B cell (primary cell): ENCODE measurements around the gene OCA2. TPM values are rescaled to one million over a fixed set of nuclear protein-coding genes. Genes with fewer than 3 reads are reported as not detected.

Source experiments
- ATAC-seq: fragments of 200-7000 bp; cut with Tn5 transposase; one replicate; pipeline ENCODE4 v1.10.0; 2021; ENCODE audit warnings: low read depth, mild to moderate bottlenecking, moderate number of reproducible peaks, moderate library complexity
- CTCF ChIA-PET: fragments of 350-600 bp; sonication (Branson Sonifier 250); formaldehyde crosslinking; loops from one replicate; lab custom pipeline; 2021; ENCODE audit warnings: antibody characterized with exemption, inconsistent platforms; lab: Charles Lee
- POLR2A ChIA-PET: fragments of 350-600 bp; sonication (Branson Sonifier 250); formaldehyde crosslinking; loops from one replicate; lab custom pipeline; 2021; ENCODE audit warnings: antibody characterized with exemption; lab: Charles Lee
- DNase-seq: peaks from one replicate; pipeline ENCODE4 v3.0.0; 2013
- H2AFZ ChIP-seq: 2 replicates; pipeline ENCODE4 v1.6.1; 2012; ENCODE audit warnings: mild to moderate bottlenecking, low read depth, low read length; ENCODE audit not compliant: insufficient read depth, poor library complexity, severe bottlenecking
- H3K27ac ChIP-seq, 2 donors: 1 replicate in 1 of 2; 2 replicates in 1 of 2; pipeline ENCODE4 v1.5.1; 2012 to 2013; ENCODE audit warnings: low read length in 2 of 2, mild to moderate bottlenecking in 2 of 2, moderate library complexity in 1 of 2
- H3K27me3 ChIP-seq, 4 experiments: fragments of 200-600 bp in 1 of 4; sonication (generic) in 1 of 4; replicated peaks in 1 of 4; 1 replicate in 2 of 4; 2 replicates in 2 of 4; pipeline versions ENCODE4 v1.6.1 to v1.7.0; 2013 to 2016; ENCODE audit warnings: low read length in 3 of 4, mild to moderate bottlenecking in 2 of 4, mixed read lengths in 1 of 4, moderate library complexity in 1 of 4; ENCODE audit not compliant: insufficient read depth in 4 of 4, control insufficient read depth in 3 of 4; ENCODE audit errors: control extremely low read depth in 1 of 4
- H3K36me3 ChIP-seq, 2 experiments: replicated peaks in 1 of 2; 1 replicate in 1 of 2; 2 replicates in 1 of 2; pipeline versions ENCODE4 v1.6.1 to v1.7.1; 2013; ENCODE audit warnings: low read length in 1 of 2; ENCODE audit not compliant: insufficient read depth in 2 of 2, control insufficient read depth in 1 of 2; ENCODE audit errors: control extremely low read depth in 1 of 2, extremely low read depth in 1 of 2
- H3K4me1 ChIP-seq, 2 donors: fragments of 200-600 bp in 1 of 2; sonication (generic) in 1 of 2; 1 replicate in 1 of 2; 2 replicates in 1 of 2; pipeline versions ENCODE4 v1.5.1 to v1.6.1; 2013 to 2017; ENCODE audit warnings: low read length in 2 of 2; ENCODE audit not compliant: control insufficient read depth in 2 of 2, insufficient read depth in 2 of 2
- H3K4me2 ChIP-seq: replicated peaks from 2 replicates; pipeline ENCODE3; 2012; ENCODE audit warnings: mild to moderate bottlenecking, low read depth, low read length; ENCODE audit not compliant: poor library complexity, severe bottlenecking
- H3K4me3 ChIP-seq, 5 experiments: fragments of 200-600 bp in 1 of 5; sonication (generic) in 1 of 5; 1 replicate in 3 of 5; 2 replicates in 2 of 5; pipeline versions ENCODE4 v1.5.1 to v1.7.0; 2011 to 2016; ENCODE audit warnings: low read length in 4 of 5, mild to moderate bottlenecking in 4 of 5, low read depth in 2 of 5, control low read depth in 1 of 5, moderate library complexity in 1 of 5; ENCODE audit not compliant: insufficient read depth in 1 of 5; ENCODE audit errors: control extremely low read depth in 1 of 5, extremely low read depth in 1 of 5
- H3K79me2 ChIP-seq: fragments of 200-600 bp; sonication (generic); one replicate; pipeline ENCODE4 v1.6.0; 2016; ENCODE audit warnings: low read length; ENCODE audit not compliant: control insufficient read depth, insufficient read depth
- H3K9ac ChIP-seq: fragments of 200-600 bp; sonication (generic); 2 replicates; pipeline ENCODE4 v1.6.1; 2017; ENCODE audit warnings: mild to moderate bottlenecking, low read length, moderate library complexity
- H3K9me3 ChIP-seq, 3 donors: one replicate each; pipeline versions ENCODE4 v1.6.1 to v1.7.1; 2013; ENCODE audit warnings: low read length in 2 of 3; ENCODE audit not compliant: control insufficient read depth in 2 of 3, insufficient read depth in 1 of 3; ENCODE audit errors: control extremely low read depth in 1 of 3
- H4K20me1 ChIP-seq: 2 replicates; pipeline ENCODE4 v1.6.0; 2012; ENCODE audit warnings: mild to moderate bottlenecking, low read length; ENCODE audit not compliant: insufficient read depth, control insufficient read depth, poor library complexity, severe bottlenecking
- H3K27ac Mint-ChIP-seq: one replicate; pipeline ENCODE4 v1.8.0; 2021; ENCODE audit warnings: mixed read lengths
- H3K27me3 Mint-ChIP-seq: one replicate; pipeline ENCODE4 v1.8.0; 2021; ENCODE audit warnings: mixed read lengths
- H3K4me1 Mint-ChIP-seq: one replicate; pipeline ENCODE4 v1.8.0; 2021; ENCODE audit warnings: mixed read lengths
- H3K4me3 Mint-ChIP-seq: one replicate; pipeline ENCODE4 v1.8.0; 2021; ENCODE audit warnings: mixed read lengths
- H3K9me3 Mint-ChIP-seq: one replicate; pipeline ENCODE4 v1.8.0; 2022; ENCODE audit warnings: mixed read lengths; ENCODE audit not compliant: insufficient read depth
- CTCF ChIP-seq: fragments of 200-600 bp; IDR thresholded peaks from one replicate; pipeline ENCODE4 v1.8.0; 2022; ENCODE audit warnings: antibody characterized with exemption, mild to moderate bottlenecking
- EZH2 ChIP-seq: IDR thresholded peaks from 2 replicates; pipeline ENCODE4 v1.6.1; 2012; ENCODE audit warnings: borderline replicate concordance, low read depth, mild to moderate bottlenecking, moderate library complexity, low read length; ENCODE audit not compliant: insufficient read depth, poor library complexity, severe bottlenecking
- WGBS: methylation state at CpG from one replicate; pipeline ENCODE4 v1.1.5; 2013; ENCODE audit warnings: missing lambda C conversion rate; ENCODE audit not compliant: insufficient coverage; 5-methylcytosine and 5-hydroxymethylcytosine counted together
- intact Hi-C: fragments of 100-400 bp; cut with micrococcal nuclease; formaldehyde crosslinking; loops from one replicate; pipeline ENCODE4 v1.10.0; 2022
- polyA plus RNA-seq: library from polyadenylated mRNA; depleted of rRNA; stranded (reverse); fragments of >200 nt; gene quantifications from 2 replicates; pipeline ENCODE4 v1.2.3, GENCODE V29; 2012
- total RNA-seq, 2 donors: library from RNA; stranded (reverse); fragments of 120-200 nt in 1 of 2; gene quantifications; 1 replicate in 1 of 2; 2 replicates in 1 of 2; pipeline versions ENCODE4 v1.2.3 to v1.2.4, GENCODE V29; 2013 to 2022

Gene OCA2
- total and polyA plus RNA-seq, 2 donors (not counting 1 experiment from before 2014, with no cell fraction given) = 0.12 TPM; not detected in 1

DNA sequence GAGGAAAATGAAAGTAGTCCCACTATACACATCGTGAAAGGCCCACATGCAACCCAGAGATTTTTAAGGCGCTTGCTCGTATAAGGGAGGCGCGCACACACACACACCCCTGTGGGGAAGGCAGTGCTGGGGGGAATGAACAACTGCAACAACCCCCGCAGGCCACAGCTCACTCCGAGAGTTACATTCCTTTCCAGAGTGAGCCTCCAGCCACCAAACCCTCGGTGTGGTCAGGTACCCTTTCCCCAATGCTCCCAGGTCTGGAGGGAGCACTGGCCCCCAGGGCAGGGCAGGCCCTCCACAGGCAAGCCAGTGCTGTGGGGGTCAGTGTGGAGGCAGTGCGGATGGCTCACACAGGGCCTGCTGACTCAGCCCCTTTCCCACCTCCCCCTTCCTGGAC lies 115.6 kb downstream of the OCA2 start:
- WGBS = 89% methylated on average over 3 of the region's 9 CpGs
- Histone ChIP-seq H3K4me2 (no peak overlapping the region), H3K36me3 (no peaks in the 10 kb centered on the region), H3K79me2 (no peaks in the 10 kb centered on the region), H3K27me3 (no peaks in the 10 kb centered on the region), H3K27ac (no peak overlapping the region), H3K9ac (no peak overlapping the region), H2AFZ (no peak overlapping the region), H3K4me3 (no peak overlapping the region), H4K20me1 (no peaks in the 10 kb centered on the region), H3K4me1 (no peaks in the 10 kb centered on the region), H3K9me3 (peaks cover 0 to 12% (median 0%) of the 10 kb centered on the region in 3 donors)
- DNase-seq (no peak), ATAC-seq (no peak)
- ChIA-PET CTCF (no interaction called here), POLR2A (no interaction called here)
- no peak for TF ChIP-seq CTCF
- TF ChIP-seq EZH2 = no peak
- Mint-ChIP-seq H3K9me3 (peaks cover 2% of the 10 kb centered on the region), H3K4me1 (no peaks in the 10 kb centered on the region), H3K4me3 (no peak overlapping the region), H3K27ac (no peak overlapping the region), H3K27me3 (no peaks in the 10 kb centered on the region)
- intact Hi-C loops = no loop called here

GRCh38 chr15:27977696-27978095 lies 121.4 kb downstream of the OCA2 start:
- TF ChIP-seq CTCF (no peak), EZH2 (no peak)
- H3K79me2 ChIP-seq = no peaks in the 10 kb centered on the region
- ChIA-PET CTCF (no interaction called here), POLR2A (no interaction called here)
- H3K27me3 ChIP-seq = no peaks in the 10 kb centered on the region
- no peak for ATAC-seq
- no peak overlapping the region for H3K27ac Mint-ChIP-seq
- H3K9me3 Mint-ChIP-seq = peaks cover 3% of the 10 kb centered on the region
- H2AFZ ChIP-seq = no peak overlapping the region
- H3K9ac ChIP-seq = no peak overlapping the region
- no peak overlapping the region for H3K4me3 ChIP-seq
- intact Hi-C loops = no loop called here
- no peak overlapping the region for H3K4me2 ChIP-seq
- H3K36me3 ChIP-seq = no peaks in the 10 kb centered on the region
- peaks cover 7% of the 10 kb centered on the region for H3K4me1 Mint-ChIP-seq
- H3K4me3 Mint-ChIP-seq = no peak overlapping the region
- no peak overlapping the region for H3K27ac ChIP-seq
- H3K9me3 ChIP-seq = no peaks in the 10 kb centered on the region
- DNase-seq = no peak
- no peaks in the 10 kb centered on the region for H4K20me1 ChIP-seq
- no peaks in the 10 kb centered on the region for H3K4me1 ChIP-seq
- no peaks in the 10 kb centered on the region for H3K27me3 Mint-ChIP-seq
- WGBS = no CpG with 5 or more reads among the region's 4 CpGs
